ENCODE measurements around the gene CDSN.

DNA sequence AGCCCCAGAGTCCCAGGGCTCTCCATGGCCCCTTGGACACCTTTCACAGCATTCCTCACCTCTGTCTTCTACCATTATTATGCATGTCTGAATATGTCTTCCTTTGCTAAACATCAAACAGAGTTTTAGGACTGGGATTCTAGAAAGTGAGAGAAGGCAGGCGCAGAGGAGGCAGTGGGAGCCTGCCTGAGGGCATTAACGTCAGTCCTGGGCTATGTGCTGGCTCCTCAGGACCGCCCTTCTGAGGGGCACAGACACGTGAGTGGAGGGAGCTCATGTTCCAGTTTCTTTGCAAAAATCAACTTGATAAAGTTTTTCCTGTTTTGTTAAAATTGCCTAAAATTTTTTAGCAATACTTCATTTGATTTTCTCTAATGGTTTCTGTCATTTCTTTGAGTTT lies 45.8 kb downstream of the CDSN start:
- TF ChIP-seq EZH2 (IDR thresholded peaks at IDR 0.05; ENCODE audit: insufficient read depth, poor library complexity, severe bottlenecking) (no peak), EZH2phosphoT487 (IDR thresholded peaks at IDR 0.05; ENCODE audit: insufficient read depth, low read depth) (no peak)

Measured in GM23248 (cell line).